H4 (cell line): ENCODE data around the gene GPATCH2L. TPM values are rescaled to one million over a fixed set of nuclear protein-coding genes. Genes with fewer than 3 reads are reported as not detected.

Source experiments
- DNase-seq: peaks from one replicate; pipeline ENCODE4 v3.0.0-alpha.2; 2015; ENCODE audit warnings: low spot score
- total RNA-seq: library from RNA; depleted of rRNA; stranded (reverse); fragments of >200 nt; shearing (Covaris generic); gene quantifications from 2 replicates; pipeline ENCODE4 v1.2.3, GENCODE V29; 2014; rRNA removed

The GPATCH2L gene
- total RNA-seq, 1 experiment from 2014 or later: 25.7 TPM

DNA sequence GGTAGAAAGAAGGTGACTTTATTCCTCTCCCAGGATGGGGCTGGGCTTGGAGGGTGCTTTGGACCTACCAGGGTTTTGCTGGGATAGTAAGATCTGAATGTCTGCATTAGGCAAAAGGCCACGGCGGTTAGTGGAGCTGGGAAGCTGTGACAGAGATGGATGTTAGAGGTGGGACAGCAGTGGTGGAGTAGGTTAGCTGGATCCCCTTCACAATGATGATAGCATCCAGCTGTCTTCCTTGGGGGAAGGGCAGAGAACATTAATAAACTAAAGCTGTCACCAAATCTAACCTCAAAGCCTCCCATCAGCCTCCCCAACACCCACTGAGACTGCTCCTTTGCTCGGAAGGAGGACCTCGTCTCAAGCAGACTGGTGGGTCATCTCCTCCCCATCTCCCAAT, 104.8 kb downstream of the GPATCH2L start:
- no peak for DNase-seq

DNA sequence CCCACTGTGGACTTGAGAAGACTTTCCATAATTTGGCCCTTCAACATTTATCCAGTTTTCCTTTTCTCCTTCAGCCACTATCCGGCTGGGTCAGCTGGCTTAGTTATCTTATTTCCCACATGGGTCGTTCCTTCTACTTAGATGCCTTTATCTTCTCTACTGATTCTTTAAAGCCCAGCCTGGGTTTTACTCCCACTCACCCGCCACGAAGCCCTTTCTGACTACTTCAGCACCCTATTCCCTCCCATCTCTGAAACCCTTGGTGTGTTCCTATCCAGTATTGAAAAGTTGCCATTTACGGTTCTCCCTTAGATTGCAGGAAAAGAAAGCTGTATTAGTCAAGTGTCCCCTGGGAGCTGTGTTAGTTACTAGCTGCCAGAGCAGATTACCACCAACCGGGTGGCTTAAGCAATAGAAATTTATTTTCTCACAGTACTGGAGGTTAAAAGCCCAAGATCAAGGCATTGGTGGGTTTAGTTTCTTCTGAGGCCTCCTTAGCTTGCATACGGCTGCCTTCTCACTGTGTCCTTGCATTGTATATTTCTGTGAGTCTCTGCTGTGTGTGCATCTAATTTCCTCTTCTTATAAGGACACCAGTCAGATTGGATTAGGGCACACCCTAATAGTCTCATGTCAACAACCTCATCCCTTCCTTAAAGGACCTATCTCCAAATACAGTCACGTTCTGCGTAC, 105.5 kb downstream of the GPATCH2L start:
- no peak for DNase-seq

DNA sequence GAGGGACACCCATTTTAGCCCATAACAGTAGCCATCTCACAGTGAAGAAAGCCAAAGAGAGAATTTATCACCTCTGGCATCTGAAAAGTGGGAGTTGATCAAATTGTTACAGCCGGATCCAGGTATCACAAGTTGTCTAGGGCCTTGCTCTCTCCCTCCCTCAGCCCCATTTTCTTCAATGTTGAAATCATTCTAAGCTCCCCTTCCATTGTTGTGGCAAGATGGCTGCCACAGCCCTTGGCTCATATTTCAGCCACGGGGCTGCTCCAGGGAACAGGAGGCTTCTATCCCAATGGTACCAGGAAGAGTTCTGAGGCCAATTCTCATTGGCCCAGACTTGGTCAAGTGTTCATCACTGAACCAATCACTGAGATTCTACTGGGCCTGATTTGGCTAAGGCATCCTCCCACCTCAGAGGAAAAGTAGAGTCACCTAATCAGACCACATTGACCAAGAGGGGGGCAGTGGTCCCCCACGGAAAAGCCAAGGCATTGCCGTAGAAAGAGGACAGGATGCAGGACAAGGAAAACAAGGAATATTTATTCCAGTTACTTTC, 106.2 kb downstream of the GPATCH2L start:
- DNase-seq: no peak

DNA sequence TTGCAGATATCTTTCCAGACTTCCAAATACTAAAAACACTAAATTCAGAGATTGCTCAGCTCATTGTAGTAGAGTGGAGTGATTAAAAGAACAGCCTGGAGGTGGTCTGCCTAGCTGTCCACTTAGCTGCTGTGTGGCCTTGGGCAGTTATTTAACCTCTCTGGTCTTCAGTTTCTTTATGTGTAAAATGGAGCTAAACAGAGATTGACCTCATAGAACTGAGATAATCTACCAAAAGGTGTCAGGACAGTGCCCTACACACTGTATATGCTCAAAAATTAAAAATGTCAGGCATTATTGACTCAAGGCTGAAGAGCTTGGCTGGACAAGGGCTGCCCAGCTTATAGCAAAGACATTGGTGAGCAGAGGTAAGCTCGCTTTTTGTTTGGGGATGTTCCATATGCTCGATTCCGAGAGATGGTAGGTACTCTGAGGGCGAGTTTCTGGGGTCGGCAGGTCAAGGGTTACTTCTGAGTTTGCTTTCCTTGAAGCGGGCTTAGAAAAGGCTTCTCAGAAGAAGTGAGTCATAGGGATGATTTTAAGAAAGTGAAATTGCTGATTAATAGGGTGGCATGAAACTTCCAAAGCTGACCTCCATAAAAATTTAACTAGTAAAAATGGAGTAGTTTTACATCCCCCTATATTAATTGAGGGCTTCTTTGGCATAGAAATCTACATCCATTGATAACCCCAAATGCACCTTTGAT, 107.5 kb downstream of the GPATCH2L start:
- DNase-seq: no peak

DNA sequence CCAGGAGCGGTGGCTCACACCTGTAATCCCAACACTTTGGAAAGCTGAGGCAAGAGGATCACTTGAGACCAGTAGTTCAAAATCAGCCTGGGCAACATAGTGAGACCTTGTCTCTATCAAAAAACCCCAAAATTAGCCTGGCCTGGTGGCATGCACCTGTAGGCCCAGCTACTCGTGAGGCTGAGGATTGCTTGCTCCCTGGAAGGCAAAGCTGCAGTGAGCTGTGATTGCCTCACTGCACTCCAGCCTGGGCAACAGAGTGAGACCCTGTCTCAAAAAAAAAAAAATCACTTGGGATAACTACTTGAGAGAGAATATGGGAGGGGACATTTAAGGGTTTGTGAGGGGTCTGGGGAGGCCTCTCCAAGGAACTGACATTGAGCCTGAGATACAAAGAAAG, 109.0 kb downstream of the GPATCH2L start:
- DNase-seq: no peak

DNA sequence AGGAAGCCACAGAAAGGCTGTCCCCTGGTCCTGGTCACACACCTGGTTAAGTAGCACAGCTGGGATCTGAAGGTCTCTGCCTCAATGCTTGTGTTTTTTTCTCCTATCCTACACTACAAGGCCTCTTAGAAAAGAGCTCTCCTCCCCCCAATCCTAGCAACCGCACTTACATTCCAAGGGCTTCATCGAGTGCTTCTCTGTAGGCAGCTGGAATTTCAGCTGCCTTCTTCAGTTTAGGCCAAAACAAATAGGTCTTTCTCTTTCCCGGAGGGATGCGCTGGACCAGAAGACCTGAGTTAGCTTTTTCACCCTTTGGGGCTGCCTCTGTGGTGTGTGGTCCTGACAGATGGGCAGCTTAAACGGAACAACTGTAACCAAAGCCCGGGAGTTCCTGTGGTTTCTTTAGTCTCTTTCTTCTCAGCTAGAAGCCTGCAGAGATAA, 109.7 kb downstream of the GPATCH2L start:
- DNase-seq: no peak

DNA sequence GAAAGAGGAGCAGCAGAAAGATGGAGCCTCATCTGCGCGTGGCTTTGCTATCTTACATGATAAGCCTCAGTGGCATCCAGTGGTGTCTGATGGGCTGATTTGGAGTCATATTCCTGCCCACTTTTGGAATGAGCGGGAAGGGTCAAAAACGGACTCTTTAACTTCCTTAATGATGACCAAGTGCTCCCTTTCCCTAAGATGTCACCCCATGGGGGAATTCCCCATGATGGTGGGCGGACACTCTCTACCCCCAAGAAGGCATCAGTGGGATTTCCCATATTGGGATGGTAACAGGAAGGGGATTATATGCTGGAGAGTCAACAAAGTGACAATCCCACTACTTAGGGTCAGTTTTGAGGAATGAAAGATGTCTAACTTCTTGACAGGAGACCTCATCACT, 110.9 kb downstream of the GPATCH2L start:
- no peak for DNase-seq

Other genes starting within 250 kb of the GPATCH2L start
- 1.0 and 2.3 TPM in 2 replicates for gene TGFB3, start 169.9 kb upstream of the GPATCH2L start, total RNA-seq
- 36.7 and 47.0 TPM in 2 replicates for gene IFT43, start 166.2 kb upstream of the GPATCH2L start, total RNA-seq
- 0.04 TPM in 1 of 2 replicates, not detected in the other for gene ESRRB, start 224.2 kb downstream of the GPATCH2L start, total RNA-seq